Lung (tissue), 12 donors: ENCODE results near the gene ALPI. TPM values are rescaled to one million over a fixed set of nuclear protein-coding genes. Genes with fewer than 3 reads are reported as not detected.
"Not testable (repeated sequence)": the region's sequence is repeated elsewhere in the genome, so short reads cannot be mapped to it uniquely, and the experiment has no call there.

Source experiments
- ATAC-seq: fragments of 200-7000 bp; cut with Tn5 transposase; one replicate; pipeline ENCODE4 v1.9.1; 2020; ENCODE audit warnings: moderate number of reproducible peaks; ENCODE audit not compliant: insufficient read depth, low FRiP score
- DNase-seq, 3 donors: peaks; one replicate each; pipeline ENCODE4 v3.0.0-alpha.2; 2013 to 2017
- H3K27ac ChIP-seq, 2 donors: one replicate each; pipeline ENCODE4 v1.5.1; 2013; ENCODE audit warnings: mild to moderate bottlenecking in 2 of 2, moderate library complexity in 2 of 2, control low read depth in 1 of 2, inconsistent platforms in 1 of 2, low read depth in 1 of 2, low read length in 1 of 2
- H3K27me3 ChIP-seq, 3 donors: one replicate each; pipeline ENCODE4 v1.5.1; 2013; ENCODE audit warnings: low read length in 2 of 3; ENCODE audit not compliant: control insufficient read depth in 3 of 3, insufficient read depth in 3 of 3
- H3K36me3 ChIP-seq, 4 donors: one replicate each; pipeline ENCODE4 v1.5.1; 2013; ENCODE audit warnings: low read length in 4 of 4, mild to moderate bottlenecking in 1 of 4, moderate library complexity in 1 of 4; ENCODE audit not compliant: control insufficient read depth in 4 of 4, insufficient read depth in 4 of 4
- H3K4me1 ChIP-seq, 5 donors: one replicate each; pipeline ENCODE4 v1.5.1; 2013; ENCODE audit warnings: low read length in 5 of 5, mild to moderate bottlenecking in 2 of 5, moderate library complexity in 1 of 5; ENCODE audit not compliant: control insufficient read depth in 5 of 5, insufficient read depth in 5 of 5
- H3K4me3 ChIP-seq: one replicate; pipeline ENCODE4 v1.5.1; 2013; ENCODE audit warnings: mild to moderate bottlenecking, control low read depth, moderate library complexity
- H3K9ac ChIP-seq, 2 donors: one replicate each; pipeline ENCODE4 v1.5.1; 2013; ENCODE audit warnings: low read length in 2 of 2, control low read depth in 1 of 2; ENCODE audit not compliant: insufficient read depth in 1 of 2
- H3K9me3 ChIP-seq, 4 donors: one replicate each; pipeline ENCODE4 v1.5.1; 2013; ENCODE audit warnings: low read length in 3 of 4, mild to moderate bottlenecking in 1 of 4, moderate library complexity in 1 of 4; ENCODE audit not compliant: control insufficient read depth in 4 of 4, insufficient read depth in 3 of 4
- WGBS, 2 donors: extraction: QIAGEN DNeasy Blood & Tissue Kit; methylation state at CpG; one replicate each; pipeline ENCODE4 v1.1.7; 2013; 5-methylcytosine and 5-hydroxymethylcytosine counted together
- polyA plus RNA-seq, 2 donors: library from polyadenylated mRNA; stranded (reverse); fragments of 200-250 nt; gene quantifications; one replicate each; pipeline ENCODE4 v1.2.1, GENCODE V29; 2013
- total RNA-seq, 2 donors: library from RNA; depleted of rRNA in 1 of 2; stranded (reverse); fragments of >200 nt in 1 of 2; gene quantifications; one replicate each; pipeline ENCODE4 v1.2.1, GENCODE V29; 2014 to 2021
- TF ChIP-seq, protein P1 (sequence below): IDR thresholded peaks from 2 replicates; pipeline ENCODE4 v1.5.1; 2012; ENCODE audit warnings: mild to moderate bottlenecking; ENCODE audit errors: control extremely low read depth, extremely low read depth
- donor health status: control.
- donor health status: control.
- donor health status: Bipolar disorder and iron deficiency.
- donor health status: healthy.
- donor health status: DM: yes; HTN: yes; CAD: no.

The ALPI gene
- total and polyA plus RNA-seq, 4 donors: not detected

GRCh38 chr2:232431705-232432590 is 24.0 kb upstream of the ALPI start:
- Histone ChIP-seq H3K4me3 (no peak overlapping the region), H3K27me3 (peaks cover 0 to 8% (median 0%) of the 10 kb centered on the region in 3 donors), H3K27ac (no peak overlapping the region), H3K4me1 (no peaks in the 10 kb centered on the region), H3K9ac (no peak overlapping the region), H3K9me3 (no peaks in the 10 kb centered on the region), H3K36me3 (no peaks in the 10 kb centered on the region)
- WGBS, 2 donors: 85 to 90% methylated on average over 16 of the region's 16 CpGs
- TF ChIP-seq, protein P1, sequence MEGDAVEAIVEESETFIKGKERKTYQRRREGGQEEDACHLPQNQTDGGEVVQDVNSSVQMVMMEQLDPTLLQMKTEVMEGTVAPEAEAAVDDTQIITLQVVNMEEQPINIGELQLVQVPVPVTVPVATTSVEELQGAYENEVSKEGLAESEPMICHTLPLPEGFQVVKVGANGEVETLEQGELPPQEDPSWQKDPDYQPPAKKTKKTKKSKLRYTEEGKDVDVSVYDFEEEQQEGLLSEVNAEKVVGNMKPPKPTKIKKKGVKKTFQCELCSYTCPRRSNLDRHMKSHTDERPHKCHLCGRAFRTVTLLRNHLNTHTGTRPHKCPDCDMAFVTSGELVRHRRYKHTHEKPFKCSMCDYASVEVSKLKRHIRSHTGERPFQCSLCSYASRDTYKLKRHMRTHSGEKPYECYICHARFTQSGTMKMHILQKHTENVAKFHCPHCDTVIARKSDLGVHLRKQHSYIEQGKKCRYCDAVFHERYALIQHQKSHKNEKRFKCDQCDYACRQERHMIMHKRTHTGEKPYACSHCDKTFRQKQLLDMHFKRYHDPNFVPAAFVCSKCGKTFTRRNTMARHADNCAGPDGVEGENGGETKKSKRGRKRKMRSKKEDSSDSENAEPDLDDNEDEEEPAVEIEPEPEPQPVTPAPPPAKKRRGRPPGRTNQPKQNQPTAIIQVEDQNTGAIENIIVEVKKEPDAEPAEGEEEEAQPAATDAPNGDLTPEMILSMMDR: no peak
- no peak for DNase-seq
- ATAC-seq: no peak

DNA sequence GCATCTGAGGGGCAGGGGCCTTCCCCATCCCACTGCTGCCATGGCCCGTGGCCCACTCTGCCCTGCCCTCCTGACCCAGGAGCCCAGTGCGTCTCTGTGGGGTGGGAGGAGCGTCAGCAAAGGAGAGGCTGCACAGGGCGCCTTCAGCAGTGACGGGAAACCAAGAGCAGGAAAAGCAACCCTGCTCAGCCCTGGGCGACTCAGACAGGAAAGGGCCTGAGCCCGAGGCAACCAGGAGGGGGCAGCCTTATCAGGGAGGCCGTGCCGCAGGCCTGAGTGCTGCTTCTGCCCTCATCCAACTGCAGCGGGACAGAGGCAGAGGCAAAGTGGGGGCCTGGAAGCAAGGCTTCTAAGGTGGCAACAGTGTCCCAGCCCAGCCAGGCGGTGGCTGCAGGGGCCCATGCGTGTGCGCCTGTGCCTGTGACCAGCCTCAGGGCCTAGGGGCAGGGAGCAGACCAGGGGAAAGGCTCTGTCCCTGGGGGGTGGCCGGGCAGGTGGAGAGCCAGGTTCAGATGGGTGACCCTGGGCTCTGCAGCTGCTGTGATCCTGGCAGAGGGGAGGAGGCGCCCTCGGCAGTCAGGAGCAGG is 23.3 kb upstream of the ALPI start:
- DNase-seq: no peak
- 65% methylated on average over 12 to 16 of the region's 16 CpGs for WGBS, 2 donors

DNA sequence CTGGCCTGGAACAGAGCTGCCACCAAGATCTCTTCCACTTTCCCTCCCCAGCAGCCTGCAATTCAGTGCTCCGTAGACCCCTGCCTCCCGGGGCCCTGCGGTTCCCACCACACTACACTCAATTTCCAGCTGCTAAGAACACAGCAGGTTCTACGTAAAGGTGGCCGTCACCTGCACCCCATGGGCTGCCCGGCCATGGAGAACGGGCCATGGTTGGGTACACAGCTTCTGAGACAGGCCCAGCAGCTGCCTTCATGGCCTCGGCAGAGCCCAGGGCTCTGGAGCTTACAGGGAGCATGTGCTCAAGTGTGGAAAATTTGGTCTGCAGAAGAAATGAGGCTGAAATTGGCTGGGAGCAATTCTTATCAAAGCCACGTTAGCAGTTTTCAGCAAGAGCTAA is 22.3 kb upstream of the ALPI start:
- not testable (repeated sequence) for DNase-seq, H3K9ac ChIP-seq, H3K27ac ChIP-seq, H3K27me3 ChIP-seq, ATAC-seq, H3K4me3 ChIP-seq, H3K9me3 ChIP-seq, H3K36me3 ChIP-seq, H3K4me1 ChIP-seq
- WGBS, 2 donors: 85 to 98% methylated on average over 9 of the region's 9 CpGs

More for the DNA sequence above, 23.3 kb upstream of the ALPI start:
- no peaks in the 10 kb centered on the region for H3K9me3 ChIP-seq
- H3K36me3 ChIP-seq: no peaks in the 10 kb centered on the region
- no peak overlapping the region for H3K4me3 ChIP-seq
- TF ChIP-seq, protein P1: no peak
- H3K27ac ChIP-seq: no peak overlapping the region
- no peaks in the 10 kb centered on the region for H3K4me1 ChIP-seq
- no peak overlapping the region for H3K9ac ChIP-seq
- no peak for ATAC-seq
- peaks cover 0 to 8% (median 0%) of the 10 kb centered on the region in 3 donors for H3K27me3 ChIP-seq

- TF ChIP-seq, protein P1: no peak
- Histone ChIP-seq H3K36me3 (no peaks in the 10 kb centered on the region), H3K27me3 (peaks cover 0 to 8% (median 0%) of the 10 kb centered on the region in 3 donors), H3K4me1 (no peaks in the 10 kb centered on the region), H3K27ac (no peak overlapping the region), H3K9me3 (no peaks in the 10 kb centered on the region), H3K4me3 (no peak overlapping the region), H3K9ac (no peak overlapping the region)
- ATAC-seq: no peak
- DNase-seq: no peak
- 76 to 83% methylated on average over 9 of the region's 9 CpGs for WGBS, 2 donors
Measured at GRCh38 chr2:232434091-232434490, 21.9 kb upstream of the ALPI start.
